Colon (tissue), 2 donors: ENCODE results near the gene RIN3.

Source experiments
- FAIRE-seq: peaks from 2 replicates; lab custom pipeline; 2012; peaks lifted over from hg19 to GRCh38; lab: Jason Lieb, UNC
- donor health status: control.
- donor health status: control.

Gene RIN3

DNA sequence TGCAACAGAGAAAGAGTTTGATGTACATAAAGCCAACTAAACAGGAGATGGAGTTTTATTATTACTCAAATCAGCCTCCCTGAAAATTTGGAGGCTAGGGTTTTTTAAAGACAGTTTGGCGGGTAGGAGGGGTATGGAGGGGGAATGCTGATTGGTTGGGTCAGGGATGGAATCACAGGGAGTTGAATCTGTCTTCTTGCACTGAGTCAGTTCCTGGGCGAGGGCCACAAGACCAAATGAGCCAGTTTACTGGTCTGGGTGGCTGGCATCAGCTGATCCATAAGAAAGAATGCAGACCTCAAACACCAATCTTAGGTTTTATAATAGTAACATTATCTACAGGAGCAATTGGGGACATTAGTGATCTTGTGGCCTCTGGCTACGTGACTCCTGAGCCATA lies 64.9 kb downstream of the RIN3 start:
- no peak for FAIRE-seq

DNA sequence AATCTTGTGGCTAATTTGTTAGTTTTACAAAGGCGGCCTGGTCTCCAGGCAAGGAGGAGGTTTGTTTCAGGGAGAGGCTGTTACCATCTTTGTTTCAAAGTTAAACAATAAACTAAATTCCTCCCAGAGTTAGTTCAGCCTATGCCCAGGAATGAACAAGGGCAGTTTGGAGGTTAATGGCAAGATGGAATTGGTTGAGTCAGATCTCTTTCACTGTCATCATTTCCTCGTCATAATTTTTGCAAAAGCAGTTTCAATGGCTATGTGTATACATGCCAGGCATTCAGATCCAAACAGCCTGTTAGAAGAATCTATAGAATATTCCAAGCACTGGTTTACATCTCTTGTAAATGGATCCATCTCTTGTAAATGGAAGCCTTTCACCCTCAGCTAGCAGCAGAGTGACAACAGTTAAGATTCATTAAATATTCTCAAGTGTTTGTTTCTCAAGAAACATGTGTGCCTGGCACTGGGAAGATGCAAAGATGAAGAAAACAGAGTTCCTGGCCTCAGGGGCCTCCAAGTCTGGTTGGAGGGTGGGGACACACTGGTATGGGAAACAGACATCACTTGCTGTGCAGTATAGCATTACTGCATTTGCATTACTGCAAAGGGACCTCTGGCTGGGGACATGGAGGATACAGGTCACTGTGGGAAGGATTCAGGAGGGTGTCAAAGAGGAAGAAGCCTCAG lies 65.8 kb downstream of the RIN3 start:
- FAIRE-seq, result no peak

DNA sequence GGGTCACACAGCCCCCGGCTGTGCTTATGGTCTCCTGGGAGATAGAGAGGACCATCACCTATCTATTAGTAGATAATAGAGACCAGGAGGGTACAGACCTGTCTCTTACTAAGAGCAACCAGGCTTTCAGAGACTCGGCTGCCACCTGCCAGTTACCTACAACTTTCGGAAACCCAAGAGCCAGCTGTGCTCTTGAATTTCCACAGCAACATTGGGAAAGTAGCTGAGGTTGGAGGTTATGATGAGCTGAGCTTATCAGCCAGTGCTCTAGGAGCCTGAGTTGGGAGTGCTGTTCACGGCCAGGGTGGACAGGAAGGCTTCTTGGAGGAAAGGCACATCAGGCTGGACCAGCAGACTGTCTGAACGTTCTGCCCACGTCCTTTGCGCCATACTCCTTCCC lies 67.6 kb downstream of the RIN3 start:
- FAIRE-seq, result no peak

DNA sequence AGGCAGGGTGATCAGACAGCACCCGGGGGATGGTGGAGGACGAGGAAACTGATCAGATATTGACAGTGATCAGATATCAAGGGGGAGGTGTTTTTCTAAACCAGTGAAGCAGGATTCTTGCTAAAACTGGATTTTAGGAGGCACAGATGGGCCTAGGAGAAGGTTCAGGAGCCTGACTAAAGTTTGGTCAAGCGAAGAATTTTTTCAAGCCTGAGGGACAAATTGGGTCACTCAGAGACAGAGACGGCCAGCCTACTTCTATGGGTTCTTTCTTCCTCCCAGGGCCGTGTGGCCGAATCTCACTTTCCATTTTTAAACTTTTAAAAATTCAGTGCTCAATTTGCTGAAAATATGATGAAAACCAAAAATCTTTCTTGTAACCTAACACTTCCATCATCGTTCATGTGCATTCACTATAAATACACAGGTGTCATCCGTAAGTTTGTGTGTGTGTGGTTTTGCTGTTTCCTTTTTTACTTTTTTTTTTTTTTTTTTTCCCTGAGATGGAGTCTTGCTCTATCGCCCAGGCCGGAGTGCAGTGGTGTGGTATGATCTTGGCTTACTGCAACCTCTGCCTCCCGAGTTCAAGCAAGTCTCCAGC lies 68.5 kb downstream of the RIN3 start:
- no peak for FAIRE-seq

DNA sequence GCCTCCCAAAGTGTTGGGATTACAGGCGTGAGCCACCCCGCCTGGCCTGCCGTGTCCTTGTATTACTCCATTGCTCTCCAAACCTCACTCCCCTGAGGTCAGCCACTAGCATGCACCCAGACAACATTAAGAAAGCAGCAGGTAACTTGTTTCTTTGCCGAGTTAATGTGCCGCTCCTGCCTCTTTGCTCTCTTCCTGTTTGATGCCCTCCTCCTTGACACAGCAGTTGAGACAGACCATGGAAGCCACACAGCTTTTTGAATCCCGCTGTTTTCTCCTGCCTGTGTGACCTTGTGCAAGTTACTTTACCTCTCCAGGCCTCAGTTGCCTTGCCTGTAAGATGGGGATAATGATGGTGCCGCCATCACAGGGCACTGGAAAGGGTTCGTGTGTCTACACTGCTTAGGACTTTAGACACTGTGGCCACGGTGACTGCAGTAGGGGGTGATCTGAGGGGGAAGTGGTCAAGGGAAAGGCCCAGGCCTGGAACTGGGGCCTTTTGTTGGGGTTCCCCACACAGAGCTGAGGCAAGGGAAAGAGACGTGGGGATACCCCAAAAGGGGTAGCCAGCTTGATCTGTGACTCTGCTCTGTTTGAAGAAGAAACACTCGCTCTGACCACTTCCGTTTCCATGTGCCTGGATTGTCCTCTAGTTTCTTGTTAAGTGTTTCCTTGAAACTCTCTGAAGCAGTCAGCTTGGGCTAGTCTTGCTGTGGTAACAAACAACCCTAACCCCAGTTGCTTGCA lies 69.3 kb downstream of the RIN3 start:
- no peak for FAIRE-seq

DNA sequence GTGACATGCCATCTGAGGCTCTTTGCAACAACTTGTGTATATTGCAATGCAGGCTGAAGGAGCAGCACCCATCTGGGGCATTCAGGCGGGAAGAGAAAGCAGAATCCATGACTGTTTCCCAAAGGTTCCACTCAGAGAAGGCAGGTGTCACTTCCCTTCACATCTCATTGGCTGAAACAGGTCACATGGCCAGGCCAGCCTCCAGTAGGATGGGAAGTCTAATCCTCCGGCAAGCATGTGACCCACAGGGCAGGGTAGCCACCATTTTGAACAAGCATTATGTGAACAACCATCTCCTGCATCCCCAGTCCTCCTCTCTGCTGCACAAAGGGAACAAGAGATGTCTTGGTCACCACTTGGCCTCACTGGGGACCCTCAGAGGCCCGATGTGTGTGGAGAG lies 70.6 kb downstream of the RIN3 start:
- no peak for FAIRE-seq

DNA sequence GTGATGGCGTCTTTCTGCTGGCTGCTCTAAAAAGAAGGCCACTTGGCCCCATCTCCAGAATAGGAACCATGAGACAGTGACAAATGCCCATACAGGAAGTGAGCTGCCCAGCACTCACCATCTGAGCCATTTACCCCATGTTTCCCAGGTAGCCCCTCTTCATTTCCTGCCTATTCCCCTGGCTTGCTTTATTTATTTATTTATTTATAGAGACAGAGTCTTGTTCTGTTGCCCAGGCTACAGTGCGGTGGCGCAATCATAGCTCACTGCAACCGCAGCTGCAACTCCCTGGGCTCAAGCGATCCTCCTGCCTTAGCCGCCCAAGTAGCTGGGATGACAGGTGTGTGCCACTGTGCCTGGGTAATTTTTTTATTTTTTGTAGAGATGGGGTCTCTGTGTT lies 71.2 kb downstream of the RIN3 start:
- no peak for FAIRE-seq

DNA sequence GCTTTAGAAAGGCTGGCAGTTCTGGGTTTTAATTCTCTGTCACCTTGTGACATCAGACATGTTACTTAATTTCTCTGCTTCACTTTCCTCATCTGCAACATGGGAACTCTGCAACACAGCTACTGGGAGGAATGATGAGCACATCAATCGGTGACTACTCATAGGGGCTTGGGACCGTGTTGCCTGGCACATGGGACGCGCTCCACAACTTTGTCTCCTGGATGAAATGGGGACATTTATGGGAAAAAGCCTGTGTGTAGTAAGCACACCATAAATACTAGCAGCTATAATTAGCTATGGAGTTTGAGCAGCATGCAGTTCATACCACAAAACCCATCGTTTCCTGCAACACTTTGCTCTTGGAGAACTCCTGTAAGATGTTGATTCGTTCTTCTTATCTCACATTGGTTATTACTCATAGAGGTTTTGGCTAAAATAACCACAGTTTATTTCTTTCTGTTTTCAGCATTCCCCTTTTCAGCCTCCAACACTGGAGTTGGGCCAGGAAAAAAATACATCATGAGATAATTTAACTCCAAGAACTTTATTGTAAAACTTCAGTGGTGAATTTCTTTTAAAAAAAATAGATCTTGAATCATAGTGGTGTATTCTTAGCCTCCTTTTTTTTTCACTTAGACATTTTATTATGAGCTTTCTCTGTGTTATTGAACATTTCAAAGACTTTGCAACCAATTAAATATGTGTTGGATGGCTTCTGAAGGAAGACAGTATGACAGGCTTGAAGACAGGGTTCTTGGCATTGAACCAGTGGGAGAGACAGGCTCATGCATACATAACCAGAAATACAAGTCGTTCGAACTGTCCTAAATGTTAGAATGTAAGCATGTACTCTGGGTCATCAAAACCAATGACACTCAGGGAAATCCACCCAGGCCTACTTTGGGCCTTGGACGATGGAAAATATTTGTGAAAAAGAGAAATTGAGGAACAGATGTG lies 72.7 kb downstream of the RIN3 start:
- no peak for FAIRE-seq

DNA sequence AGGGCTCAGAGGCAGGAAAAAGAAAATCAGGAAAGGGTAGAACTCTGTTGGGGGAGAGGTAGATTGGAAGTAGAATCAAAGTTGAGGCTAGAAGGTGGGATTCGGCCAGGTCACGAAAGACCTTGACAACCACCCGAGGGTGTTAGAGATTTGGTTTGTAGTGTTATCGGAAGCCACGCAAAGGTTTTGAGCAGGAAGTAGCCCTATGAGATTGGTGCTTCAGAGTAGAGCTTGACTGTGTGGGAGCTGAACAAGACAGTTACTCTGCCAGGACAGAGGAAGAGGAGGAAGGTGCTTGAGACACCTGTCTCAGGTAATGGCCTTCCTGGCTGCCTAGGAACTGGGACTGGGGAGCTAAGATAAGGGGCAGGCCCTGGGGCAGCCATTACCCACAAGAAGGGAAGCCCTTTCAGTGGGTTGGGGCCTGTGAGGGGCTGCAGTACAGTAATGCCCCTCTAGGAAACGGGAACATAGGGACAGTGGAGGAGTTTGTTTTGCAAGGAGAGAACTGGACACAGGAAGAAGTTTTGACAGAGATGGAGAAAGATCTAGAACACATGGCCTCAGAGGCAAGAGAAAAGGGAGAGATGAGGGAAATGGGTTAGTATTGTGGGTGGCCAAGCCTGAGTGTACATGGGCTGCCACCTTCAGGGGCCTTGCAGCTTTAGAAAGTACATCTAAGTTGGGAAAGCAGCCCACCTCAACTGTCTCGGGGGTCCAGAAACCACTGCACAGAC lies 73.5 kb downstream of the RIN3 start:
- FAIRE-seq, result no peak

DNA sequence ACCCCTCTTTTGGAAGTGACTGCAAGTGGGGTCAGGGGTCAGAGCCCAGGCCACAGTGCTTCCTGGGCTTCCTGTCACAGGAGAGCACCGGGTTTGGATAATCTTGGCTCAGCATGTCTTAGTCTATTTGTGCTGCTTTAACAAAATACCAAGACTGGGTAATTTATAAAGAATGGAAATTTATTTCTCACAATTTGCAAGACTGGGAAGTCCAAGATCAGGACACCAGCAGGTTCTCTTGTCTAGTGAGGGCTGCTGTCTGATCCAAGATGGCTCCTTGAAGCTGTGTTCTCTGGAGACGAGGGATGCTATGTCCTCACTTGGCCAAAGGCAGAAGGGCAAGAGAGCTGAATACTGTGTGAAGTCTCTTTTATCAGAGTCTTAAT lies 74.1 kb downstream of the RIN3 start:
- no peak for FAIRE-seq

DNA sequence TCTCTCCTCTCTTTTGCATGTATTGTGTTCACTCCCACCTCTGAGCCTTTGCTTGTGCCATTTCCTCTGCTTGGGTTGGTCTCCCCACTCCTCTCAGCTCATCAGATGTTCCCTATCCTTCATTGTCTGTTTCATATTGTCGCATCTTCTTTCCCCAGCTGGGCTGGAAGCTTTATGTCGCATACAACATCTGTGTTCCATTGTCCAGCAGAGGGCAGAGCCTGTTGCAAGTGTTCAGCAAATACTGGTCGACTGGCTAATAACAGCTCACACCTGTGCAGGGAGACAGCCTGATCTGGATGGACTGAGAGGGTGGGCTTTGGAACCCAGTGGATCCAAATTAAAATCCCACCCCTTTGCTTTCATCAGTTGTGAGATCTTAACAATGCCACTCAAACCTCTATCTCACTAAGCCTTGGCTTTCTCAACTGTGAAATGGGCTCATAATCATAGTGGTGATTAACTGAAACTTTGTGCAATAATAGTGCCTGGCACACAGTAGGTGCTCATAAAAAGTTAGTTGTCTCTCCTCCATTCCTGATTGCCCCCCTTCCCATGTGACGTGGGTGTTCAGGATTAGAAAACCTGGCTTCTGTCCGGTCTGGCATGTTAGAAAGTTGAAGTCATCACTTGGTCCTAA lies 75.8 kb downstream of the RIN3 start:
- no peak for FAIRE-seq

DNA sequence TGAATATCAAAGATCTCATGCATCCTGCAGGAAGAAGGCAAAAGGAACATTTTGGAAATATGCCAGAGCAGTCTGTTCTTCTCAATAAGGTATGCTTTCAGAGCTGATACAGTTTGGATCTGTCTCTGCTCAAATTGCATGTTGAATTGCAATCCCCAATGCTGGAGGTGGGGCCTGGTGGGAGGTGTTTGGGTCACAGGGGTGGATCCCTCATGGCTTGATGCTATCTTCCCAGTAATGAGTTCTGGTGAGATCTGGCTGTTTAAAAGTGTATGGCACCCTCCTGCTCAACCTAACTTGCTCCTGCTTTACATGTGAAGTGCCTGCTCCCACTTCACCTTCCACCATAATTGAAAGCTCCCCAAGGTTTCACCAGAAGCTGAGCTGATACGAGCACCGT lies 76.6 kb downstream of the RIN3 start:
- FAIRE-seq, result no peak

DNA sequence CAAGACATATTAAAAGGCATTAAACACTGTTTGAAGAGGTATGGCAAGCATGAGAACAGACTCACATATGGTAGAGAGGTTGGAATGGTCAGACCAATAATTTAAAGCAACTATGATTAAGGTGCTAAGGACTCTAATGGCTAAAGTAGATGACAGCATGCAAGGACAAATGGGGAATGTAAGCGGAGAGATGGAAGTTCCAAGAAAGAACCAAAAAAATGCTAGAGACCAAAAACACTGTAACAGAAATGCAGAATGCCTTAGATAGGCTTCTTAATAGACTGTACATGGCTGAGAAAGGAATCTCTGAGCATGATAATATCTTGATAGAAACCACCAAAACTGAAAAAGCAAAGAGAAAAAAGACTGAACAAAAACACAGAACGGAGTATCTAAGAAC lies 77.4 kb downstream of the RIN3 start:
- FAIRE-seq, result no peak

DNA sequence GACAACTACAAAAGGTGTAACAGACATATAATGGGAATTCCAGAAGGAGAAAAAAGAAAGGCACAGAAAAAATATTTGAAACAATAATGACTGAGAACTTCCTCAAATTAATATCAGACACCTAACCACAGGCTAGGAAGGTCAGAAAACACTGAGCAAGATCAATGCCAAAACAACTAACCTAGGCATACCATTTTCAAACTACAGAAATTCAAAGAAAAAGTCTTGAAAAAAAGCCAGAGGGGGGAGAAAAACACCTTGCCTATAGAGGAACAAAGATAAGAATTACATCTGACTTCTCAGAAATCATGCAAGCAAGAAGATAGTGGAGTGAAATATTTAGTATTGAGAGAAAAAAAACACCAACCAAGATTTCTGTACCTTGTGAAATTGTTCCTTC lies 77.8 kb downstream of the RIN3 start:
- no peak for FAIRE-seq

DNA sequence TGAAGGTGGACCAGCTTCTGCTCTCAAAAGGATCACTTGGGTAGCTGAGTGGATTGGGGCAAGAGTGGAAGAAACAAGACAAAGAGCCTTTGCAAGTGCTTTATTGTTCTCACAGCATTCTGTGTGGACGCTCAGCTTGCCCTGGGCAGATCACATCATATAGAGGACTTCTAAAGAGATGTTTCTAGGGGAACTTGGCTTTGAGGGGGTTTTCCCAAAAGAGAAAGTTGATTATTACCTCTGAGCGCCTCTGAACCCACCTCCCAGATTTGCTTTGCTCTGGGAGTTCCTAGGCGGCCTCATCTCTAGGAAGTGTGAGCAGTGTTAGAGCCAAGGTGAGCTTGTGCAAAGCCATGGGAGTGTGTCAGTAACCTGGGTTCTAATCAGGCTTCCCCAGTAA lies 81.7 kb downstream of the RIN3 start:
- FAIRE-seq, result no peak

DNA sequence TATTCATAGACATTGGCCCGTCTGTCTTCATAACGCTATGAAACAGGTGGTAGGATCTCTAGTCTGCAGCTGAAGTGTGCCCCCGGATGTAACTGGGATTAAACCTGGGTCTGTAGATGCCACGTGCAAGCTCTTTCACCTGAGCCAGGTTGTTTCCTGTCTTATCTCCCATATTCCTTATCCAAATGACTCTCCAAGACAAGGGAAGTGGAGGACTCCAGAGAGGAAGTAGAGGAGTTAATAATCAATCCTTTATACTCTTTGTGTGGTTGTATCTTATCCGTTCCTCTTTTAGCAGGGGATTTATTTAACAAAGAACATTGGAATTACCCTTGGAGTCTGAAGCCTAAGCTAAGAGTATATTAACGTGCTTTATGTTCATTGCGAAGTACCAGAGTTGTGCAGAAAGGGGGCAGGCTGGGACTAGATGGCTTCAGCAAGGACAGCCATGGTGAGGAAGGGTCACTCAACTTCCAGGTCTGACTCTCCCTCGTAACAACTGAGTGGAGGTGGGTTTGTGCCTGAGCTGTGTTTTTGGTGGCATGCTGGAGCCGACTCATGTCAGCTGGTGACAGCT lies 82.8 kb downstream of the RIN3 start:
- no peak for FAIRE-seq

DNA sequence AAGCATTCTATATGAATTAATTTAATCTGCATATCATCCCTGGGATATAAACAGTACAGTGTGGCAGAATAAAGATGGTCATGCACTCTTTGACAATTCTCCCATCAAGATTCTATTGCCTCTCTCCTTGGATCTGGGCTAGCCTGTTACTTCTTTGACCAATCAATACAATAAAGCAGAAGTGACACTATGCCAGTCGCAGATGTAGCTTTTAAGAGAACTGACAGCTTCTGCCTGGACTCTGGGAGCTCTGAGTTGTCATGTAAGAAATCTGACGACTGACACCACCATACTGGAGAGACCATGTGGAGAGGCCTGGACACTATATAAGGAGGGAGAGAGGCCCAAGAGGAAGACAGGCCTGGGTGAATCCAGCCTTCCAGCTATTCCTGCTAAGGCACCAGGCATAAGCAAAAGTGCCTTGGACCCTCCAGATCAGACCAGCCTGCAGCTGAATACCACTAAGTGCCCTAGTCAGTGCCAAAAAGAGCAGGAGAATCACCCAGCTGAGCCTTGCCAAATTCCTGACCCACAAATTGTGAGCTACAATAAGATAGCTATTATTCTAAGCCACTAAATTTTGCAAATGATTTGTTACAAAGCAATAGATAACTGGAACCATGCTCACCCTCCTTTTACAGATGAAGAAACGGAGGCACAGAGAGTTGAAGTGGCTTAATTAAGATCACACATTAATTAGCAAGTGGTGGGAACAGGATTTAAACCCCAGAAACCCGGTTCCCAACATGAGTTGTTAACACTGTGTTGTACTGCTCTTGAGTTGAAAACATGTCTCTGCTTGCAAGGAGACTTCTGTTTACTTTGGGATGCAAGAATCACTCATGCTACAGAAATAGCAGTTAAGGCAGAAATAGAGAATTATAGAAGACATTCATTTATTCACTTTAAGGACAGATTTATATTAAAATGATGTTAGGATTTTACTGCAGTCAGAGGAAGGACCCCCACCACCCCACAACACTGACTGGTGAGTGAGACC lies 84.6 kb downstream of the RIN3 start:
- FAIRE-seq, result no peak

DNA sequence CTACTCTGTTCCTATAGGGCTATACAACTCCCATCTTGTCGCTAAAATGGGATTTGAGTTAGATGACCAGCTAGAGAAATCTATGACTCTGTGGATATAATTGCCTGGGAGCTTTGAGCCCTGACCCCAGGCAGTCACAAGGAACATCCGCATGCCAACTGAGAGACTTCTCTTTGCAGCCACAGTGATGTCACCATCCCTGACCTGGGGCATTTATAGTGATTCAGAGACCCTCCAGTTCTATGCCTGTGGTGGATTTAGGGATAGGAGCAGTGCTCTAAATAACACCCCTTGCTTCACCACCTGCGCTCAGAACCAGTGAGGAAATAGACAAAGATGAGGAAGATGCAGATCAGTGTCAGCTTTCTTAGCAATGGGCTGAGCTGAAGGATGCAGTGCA lies 86.2 kb downstream of the RIN3 start:
- FAIRE-seq, result no peak

DNA sequence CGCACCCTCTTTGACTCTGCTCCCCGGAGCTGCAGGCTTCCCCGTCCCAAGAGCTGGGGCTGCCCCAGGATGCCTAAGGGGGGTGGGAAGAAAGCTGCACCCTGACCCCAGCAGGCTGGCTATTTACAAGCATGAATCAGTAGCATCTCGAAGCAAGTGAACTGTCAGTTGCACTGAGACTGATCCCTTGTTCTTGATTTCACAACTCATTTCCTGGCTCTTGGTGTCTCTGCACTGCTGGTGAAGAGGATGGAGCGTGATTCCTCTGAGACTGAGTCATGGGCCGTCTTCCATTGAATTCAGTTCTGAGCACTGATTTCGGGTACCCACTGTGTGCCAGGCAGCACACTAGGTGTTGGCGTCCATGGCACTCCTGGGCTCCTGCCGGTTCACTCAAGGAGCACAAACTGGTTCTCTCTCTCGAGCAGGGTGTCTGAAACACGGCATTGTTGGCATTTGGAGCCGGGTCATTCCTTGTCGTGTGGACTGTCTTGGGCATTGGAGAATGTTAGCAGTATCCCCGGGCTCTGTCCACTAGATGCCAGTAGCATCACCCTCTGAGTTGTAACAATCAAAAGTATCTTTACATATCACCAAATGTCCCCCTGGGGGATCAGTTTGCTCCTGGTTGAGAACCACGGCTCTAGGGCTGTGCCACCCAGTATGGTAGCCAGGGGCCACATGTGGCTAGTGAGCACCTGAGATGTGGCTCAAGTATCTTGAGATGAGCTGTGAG lies 86.9 kb downstream of the RIN3 start:
- FAIRE-seq, result no peak
